Uterus (tissue), 4 donors: ENCODE data around the gene OR10G3. TPM values are rescaled to one million over a fixed set of nuclear protein-coding genes. Genes with fewer than 3 reads are reported as not detected.

Experiments
- DNase-seq, 2 donors: peaks; one replicate each; pipeline ENCODE4 v3.0.0-alpha.2; 2019 to 2020
- H3K27ac ChIP-seq, 2 donors: fragments of 200-600 bp; sonication (generic); 1 replicate in 1 of 2; 2 replicates in 1 of 2; pipeline ENCODE4 v1.5.1; 2016 to 2018
- H3K27me3 ChIP-seq, 2 donors: fragments of 200-600 bp; sonication (generic); one replicate each; pipeline ENCODE4 v1.5.1; 2018 to 2019; ENCODE audit warnings: control low read depth in 1 of 2
- H3K36me3 ChIP-seq, 2 donors: fragments of 200-600 bp; sonication (generic); one replicate each; pipeline ENCODE4 v1.5.1; 2019; ENCODE audit warnings: control low read depth in 1 of 2
- H3K4me1 ChIP-seq, 2 donors: fragments of 200-600 bp; sonication (generic); one replicate each; pipeline ENCODE4 v1.5.1; 2018 to 2019; ENCODE audit warnings: control low read depth in 1 of 2
- H3K4me3 ChIP-seq, 2 donors: fragments of 200-600 bp; sonication (generic); 1 replicate in 1 of 2; 2 replicates in 1 of 2; pipeline ENCODE4 v1.5.1; 2018 to 2019; ENCODE audit warnings: mild to moderate bottlenecking in 1 of 2
- H3K9me3 ChIP-seq, 2 donors: fragments of 200-600 bp; sonication (generic); one replicate each; pipeline ENCODE4 v1.5.1; 2019; ENCODE audit warnings: control low read depth in 1 of 2
- POLR2A ChIP-seq, 2 donors: fragments of 450-650 bp; IDR thresholded peaks; one replicate each; pipeline ENCODE4 v1.6.1; 2016; ENCODE audit warnings: antibody characterized with exemption in 2 of 2, mild to moderate bottlenecking in 1 of 2, moderate library complexity in 1 of 2
- intact Hi-C: fragments of 100-400 bp; cut with DNase I; formaldehyde crosslinking; loops from one replicate; pipeline ENCODE4 v1.15.1; 2023; ENCODE audit warnings: low total_unique reads
- total RNA-seq, 4 donors: library from RNA; depleted of rRNA in 3 of 4; stranded (reverse); fragments of >200 nt in 3 of 4; gene quantifications; one replicate each; pipeline versions ENCODE4 v1.1.0 to v1.2.4, GENCODE V29; 2014 to 2023
- TF ChIP-seq, protein P1 (sequence below), 4 experiments: fragments of 200-600 bp in 2 of 4; fragments of 450-650 bp in 2 of 4; sonication (generic) in 2 of 4; IDR thresholded peaks; one replicate each; pipeline ENCODE4 v1.5.1; 2016 to 2019; ENCODE audit warnings: antibody characterized with exemption in 4 of 4, mild to moderate bottlenecking in 2 of 4, moderate library complexity in 1 of 4
- donor health status: DM: yes; HTN: yes; CAD: no.

OR10G3 gene
- total RNA-seq, 4 donors from 2014 or later, result not detected

DNA sequence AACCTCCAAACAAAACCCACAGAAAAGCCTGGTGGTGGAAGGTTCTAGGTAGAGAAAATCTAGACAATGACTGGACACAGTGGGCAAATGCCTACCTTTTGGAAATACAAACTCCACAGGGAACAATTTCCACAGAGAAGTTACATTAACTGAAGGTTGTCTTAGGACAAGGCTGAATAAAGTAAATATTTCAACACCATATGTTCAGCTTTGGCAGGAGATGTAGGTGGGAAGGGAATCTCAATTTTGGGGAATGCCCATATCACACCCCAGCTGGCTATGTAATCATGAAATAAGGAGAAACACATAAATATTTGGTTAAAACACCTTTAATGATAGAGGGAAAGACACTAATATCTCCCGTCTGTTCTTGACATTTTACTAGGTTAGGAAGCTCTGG is 59.1 kb downstream of the OR10G3 start:
- H3K4me3 ChIP-seq, result no peak overlapping the region
- H3K9me3 ChIP-seq, result no peaks in the 10 kb centered on the region
- no peaks in the 10 kb centered on the region for H3K27me3 ChIP-seq
- TF ChIP-seq, protein P1, sequence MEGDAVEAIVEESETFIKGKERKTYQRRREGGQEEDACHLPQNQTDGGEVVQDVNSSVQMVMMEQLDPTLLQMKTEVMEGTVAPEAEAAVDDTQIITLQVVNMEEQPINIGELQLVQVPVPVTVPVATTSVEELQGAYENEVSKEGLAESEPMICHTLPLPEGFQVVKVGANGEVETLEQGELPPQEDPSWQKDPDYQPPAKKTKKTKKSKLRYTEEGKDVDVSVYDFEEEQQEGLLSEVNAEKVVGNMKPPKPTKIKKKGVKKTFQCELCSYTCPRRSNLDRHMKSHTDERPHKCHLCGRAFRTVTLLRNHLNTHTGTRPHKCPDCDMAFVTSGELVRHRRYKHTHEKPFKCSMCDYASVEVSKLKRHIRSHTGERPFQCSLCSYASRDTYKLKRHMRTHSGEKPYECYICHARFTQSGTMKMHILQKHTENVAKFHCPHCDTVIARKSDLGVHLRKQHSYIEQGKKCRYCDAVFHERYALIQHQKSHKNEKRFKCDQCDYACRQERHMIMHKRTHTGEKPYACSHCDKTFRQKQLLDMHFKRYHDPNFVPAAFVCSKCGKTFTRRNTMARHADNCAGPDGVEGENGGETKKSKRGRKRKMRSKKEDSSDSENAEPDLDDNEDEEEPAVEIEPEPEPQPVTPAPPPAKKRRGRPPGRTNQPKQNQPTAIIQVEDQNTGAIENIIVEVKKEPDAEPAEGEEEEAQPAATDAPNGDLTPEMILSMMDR (IDR thresholded peaks at IDR 0.05), result no peak
- DNase-seq, result no peak
- H3K36me3 ChIP-seq, result no peaks in the 10 kb centered on the region
- intact Hi-C loops, result no loop called here
- no peaks in the 10 kb centered on the region for H3K4me1 ChIP-seq
- H3K27ac ChIP-seq, result no peak overlapping the region

DNA sequence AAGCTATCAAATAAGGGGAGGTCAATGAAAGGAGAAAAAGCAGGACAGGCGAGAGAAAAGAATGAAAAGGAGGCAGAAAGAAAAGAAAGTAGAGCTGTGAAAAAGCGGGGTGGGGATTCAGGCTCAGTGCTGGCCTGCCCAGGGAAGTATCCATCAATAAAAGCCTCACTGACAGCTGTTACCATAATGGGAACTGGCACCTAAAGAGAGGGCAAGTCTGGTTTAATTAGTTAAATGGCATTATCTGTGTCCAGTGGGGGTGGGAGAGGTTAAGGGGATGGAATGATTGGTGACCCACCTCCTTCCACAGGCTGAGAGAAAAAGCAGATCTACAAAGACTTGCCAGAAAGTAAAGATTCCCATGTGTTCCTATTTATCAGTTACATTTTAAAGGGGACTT is 61.2 kb downstream of the OR10G3 start:
- DNase-seq, result no peak
- no peak for TF ChIP-seq POLR2A (IDR thresholded peaks at IDR 0.05)
- TF ChIP-seq, protein P1 (IDR thresholded peaks at IDR 0.05), result no peak
- no peaks in the 10 kb centered on the region for H3K4me1 ChIP-seq
- H3K27ac ChIP-seq, result no peak overlapping the region
- no peaks in the 10 kb centered on the region for H3K36me3 ChIP-seq
- intact Hi-C loops, result no loop called here
- no peaks in the 10 kb centered on the region for H3K27me3 ChIP-seq
- no peaks in the 10 kb centered on the region for H3K9me3 ChIP-seq
- H3K4me3 ChIP-seq, result no peak overlapping the region

Other genes starting within 250 kb of the OR10G3 start
- 100 to 1,000 TPM in 1 of 4 donors, 10 to 100 TPM in 3; 31.5 to 115 (median 64.1) TPM for gene SUPT16H, start 196.1 kb downstream of the OR10G3 start, total RNA-seq
- 10 to 100 TPM; 21.8 to 95.1 (median 48.8) TPM for gene CHD8, start 124.0 kb downstream of the OR10G3 start, total RNA-seq
- gene RAB2B, start 103.1 kb downstream of the OR10G3 start, total RNA-seq, result 10 to 100 TPM in 3 of 4 donors, 1 to 10 TPM in 1; 8.5 to 47.9 (median 22.9) TPM
- gene TOX4, start 102.9 kb downstream of the OR10G3 start, total RNA-seq, result 10 to 100 TPM; 19.4 to 78.0 (median 59.0) TPM
- gene METTL3, start 68.7 kb downstream of the OR10G3 start, total RNA-seq, result 100 to 1,000 TPM in 1 of 4 donors, 10 to 100 TPM in 3; 47.4 to 101 (median 57.7) TPM
- gene SALL2, start 53.7 kb downstream of the OR10G3 start, total RNA-seq, result 10 to 100 TPM in 2 of 4 donors, 1 to 10 TPM in 1, under 1 TPM in 1; 0.26 to 28.8 (median 10.4) TPM
- gene OR10G2, start 54.9 kb upstream of the OR10G3 start, total RNA-seq, result not detected
- not detected for gene OR4E2, start 73.8 kb upstream of the OR10G3 start, total RNA-seq
- gene OR4E1, start 93.7 kb upstream of the OR10G3 start, total RNA-seq, result not detected